Tibial nerve (tissue), 3 donors: ENCODE measurements around the gene PRRG2.

Experiments
- CTCF ChIP-seq, 5 experiments: fragments of 200-600 bp in 3 of 5; fragments of 450-650 bp in 2 of 5; sonication (generic) in 3 of 5; IDR thresholded peaks; one replicate each; pipeline ENCODE4 v1.5.1; 2016 to 2019; ENCODE audit warnings: antibody characterized with exemption in 5 of 5, mild to moderate bottlenecking in 3 of 5, moderate library complexity in 2 of 5
- POLR2A ChIP-seq, 2 donors: fragments of 450-650 bp; IDR thresholded peaks; one replicate each; pipeline ENCODE4 v1.6.1; 2017; ENCODE audit warnings: antibody characterized with exemption in 2 of 2, mild to moderate bottlenecking in 2 of 2, moderate library complexity in 2 of 2

- TF ChIP-seq CTCF (IDR thresholded peaks at IDR 0.05) (no peak), POLR2A (IDR thresholded peaks at IDR 0.05) (no peak)
These were observed 57.0 kb downstream of the PRRG2 start for GRCh38 chr19:49637821-49638738.
